Measurements from ENCODE around the gene HAGHL.
A peak's percentile ranks its signal among the peaks of the same experiment; 100 is the strongest.
"Not testable (repeated sequence)": the region's sequence is repeated elsewhere in the genome, so short reads cannot be mapped to it uniquely, and the experiment has no call there.

The HAGHL gene

DNA sequence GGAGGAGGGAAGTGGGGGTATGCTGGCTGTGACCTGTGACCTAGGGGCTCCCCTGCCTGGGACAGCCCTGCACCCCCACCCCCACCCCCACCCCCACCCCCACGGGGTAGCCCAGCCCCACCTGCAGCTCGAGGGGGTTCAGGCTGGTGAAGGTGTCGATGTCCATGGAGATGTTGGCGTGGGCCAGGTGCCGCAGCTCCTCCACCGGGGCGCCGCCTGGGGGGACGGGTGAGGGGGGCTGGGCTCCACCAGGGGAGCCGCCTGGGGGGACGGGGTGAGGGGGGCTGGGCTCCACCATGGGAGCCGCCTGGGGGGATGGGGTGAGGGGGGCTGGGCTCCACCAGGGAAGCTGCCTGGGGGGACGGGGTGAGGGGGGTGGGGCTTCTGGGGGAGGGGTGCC lies 43.5 kb downstream of the HAGHL start:
- no peak for TF ChIP-seq CTCF (IDR thresholded peaks at IDR 0.05; ENCODE audit: low read depth, low read length)
- DNase-seq (ENCODE audit: low read depth in 2 of 2), result no peak
- H3K4me3 ChIP-seq (replicated peaks in 1 of 2; ENCODE audit: low read depth in 2 of 2, low read length in 2 of 2), result no peak overlapping the region

DNA sequence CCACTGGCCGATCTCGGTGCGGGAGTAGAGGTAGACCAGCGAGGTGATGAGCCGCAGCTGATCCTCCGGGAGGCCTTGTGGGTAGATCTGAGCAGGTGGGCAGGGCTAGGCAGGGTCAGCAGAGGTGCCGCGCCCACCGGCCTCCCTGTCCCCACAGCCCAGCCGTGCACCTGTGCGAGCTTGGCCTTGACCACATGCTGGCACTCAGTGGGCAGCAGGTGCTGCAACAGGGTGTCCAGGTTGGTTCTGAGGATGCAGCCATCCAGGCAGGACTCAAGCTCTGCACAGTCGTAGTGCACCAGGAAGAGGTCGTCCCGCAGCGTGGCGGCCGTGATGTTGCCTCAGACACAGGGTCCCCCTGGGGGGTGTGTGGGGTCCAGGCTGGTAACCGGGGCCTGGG lies 46.1 kb downstream of the HAGHL start:
- no peak for DNase-seq (ENCODE audit: low read depth in 2 of 2)

DNA sequence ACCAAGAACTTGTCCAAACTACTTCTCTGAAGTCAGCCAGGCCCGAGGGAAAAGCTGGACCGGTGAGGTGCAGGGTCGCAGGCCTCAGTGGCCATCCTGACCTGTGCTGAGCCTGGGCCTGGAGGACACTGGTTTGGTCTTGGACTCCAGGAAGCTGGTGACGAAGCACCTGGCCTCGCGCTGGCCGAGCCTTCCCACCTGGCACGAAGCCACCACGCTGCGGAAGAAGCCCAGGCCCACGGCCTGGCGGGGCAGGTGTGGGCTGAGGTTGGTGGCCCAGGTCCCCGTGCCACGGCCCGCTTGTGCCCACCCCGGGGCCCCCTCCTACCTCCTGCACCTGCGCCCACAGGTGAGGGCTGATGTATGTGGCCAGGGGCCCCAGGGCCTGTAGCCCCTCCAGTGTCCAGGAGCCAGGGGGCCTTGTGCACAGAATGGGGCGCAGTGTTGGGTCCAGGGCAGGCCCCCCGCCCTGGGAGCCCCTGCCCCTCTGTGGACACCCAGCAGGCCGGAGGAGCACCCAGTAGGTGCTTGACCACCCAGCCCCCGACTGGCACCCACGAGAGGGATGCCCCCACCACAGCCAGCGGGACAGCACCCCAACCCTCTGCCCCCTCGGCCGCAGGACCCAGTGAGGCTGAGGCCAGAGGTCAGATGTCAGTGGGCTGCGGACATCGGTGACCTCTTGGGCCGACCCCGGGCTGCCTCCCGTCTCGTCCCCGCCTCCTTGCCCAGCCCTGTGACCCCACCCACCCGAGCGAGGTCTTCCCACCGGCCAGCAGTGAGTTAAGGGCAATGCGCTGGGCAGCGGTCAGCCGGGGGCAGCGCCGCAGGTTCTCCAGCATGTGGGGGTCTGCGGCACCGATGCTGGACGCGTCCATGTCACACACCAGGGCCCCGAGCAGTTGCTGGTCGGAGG lies 47.4 kb downstream of the HAGHL start:
- no peak overlapping the region for H3K4me3 ChIP-seq (replicated peaks in 1 of 2; ENCODE audit: low read depth in 2 of 2, low read length in 2 of 2)
- no peak for DNase-seq (ENCODE audit: low read depth in 2 of 2)
- no peak for TF ChIP-seq CTCF (IDR thresholded peaks at IDR 0.05; ENCODE audit: low read depth, low read length)

More for the DNA sequence above, 46.1 kb downstream of the HAGHL start:
- no peak for TF ChIP-seq CTCF (IDR thresholded peaks at IDR 0.05; ENCODE audit: low read depth, low read length)
- H3K4me3 ChIP-seq (replicated peaks in 1 of 2; ENCODE audit: low read depth in 2 of 2, low read length in 2 of 2), result no peak overlapping the region

- no peak for DNase-seq (ENCODE audit: low read depth in 2 of 2)
- no peak overlapping the region for H3K4me3 ChIP-seq (replicated peaks in 1 of 2; ENCODE audit: low read depth in 2 of 2, low read length in 2 of 2)
- no peak for TF ChIP-seq CTCF (IDR thresholded peaks at IDR 0.05; ENCODE audit: low read depth, low read length)
These were observed 48.4 kb downstream of the HAGHL start for GRCh38 chr16:775236-775796.

- H3K4me3 ChIP-seq (replicated peaks in 1 of 2; ENCODE audit: low read depth in 2 of 2, low read length in 2 of 2), result not testable (repeated sequence)
These were observed 49.4 kb downstream of the HAGHL start for GRCh38 chr16:776298-776697.

GRCh38 chr16:776824-777223 lies 49.9 kb downstream of the HAGHL start:
- TF ChIP-seq CTCF (IDR thresholded peaks at IDR 0.05; ENCODE audit: low read depth, low read length), result no peak
- DNase-seq (ENCODE audit: low read depth in 2 of 2), result no peak
- no peak overlapping the region for H3K4me3 ChIP-seq (replicated peaks in 1 of 2; ENCODE audit: low read depth in 2 of 2, low read length in 2 of 2)

More at GRCh38 chr16:776298-776697, 49.4 kb downstream of the HAGHL start:
- DNase-seq (ENCODE audit: low read depth in 2 of 2), result not testable (repeated sequence)

DNA sequence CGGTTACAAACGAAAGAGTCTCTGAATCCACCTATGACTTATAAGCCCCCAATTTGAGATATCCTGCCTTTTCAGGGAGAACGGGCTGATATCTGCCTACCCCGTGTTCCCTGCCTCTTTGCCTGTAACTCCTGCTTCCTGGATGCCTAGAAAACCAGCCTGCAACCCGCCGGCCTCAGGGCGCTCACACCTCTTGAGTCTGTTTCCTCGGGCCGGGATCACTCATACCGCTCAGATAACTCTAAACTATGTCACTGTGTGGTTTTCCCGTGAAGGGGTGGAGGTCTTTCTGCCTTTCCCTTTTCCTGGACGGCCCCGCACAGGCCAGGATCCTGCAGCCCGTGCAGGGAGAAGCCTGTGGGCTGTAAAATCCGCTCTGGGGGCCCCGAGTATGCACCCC lies 50.9 kb downstream of the HAGHL start:
- peak in 1 of 2 donors; percentile 3 for DNase-seq (ENCODE audit: low read depth in 2 of 2)
- TF ChIP-seq CTCF (IDR thresholded peaks at IDR 0.05; ENCODE audit: low read depth, low read length), result no peak
- no peak overlapping the region for H3K4me3 ChIP-seq (replicated peaks in 1 of 2; ENCODE audit: low read depth in 2 of 2, low read length in 2 of 2)

All from cardiac fibroblast (primary cell).